ENCODE measurements around the gene ANKHD1. TPM values are rescaled to one million over a fixed set of nuclear protein-coding genes. Genes with fewer than 3 reads are reported as not detected.
A peak's percentile ranks its signal among the peaks of the same experiment; 100 is the strongest.

ANKHD1 gene
- total RNA-seq (10 to 100 TPM; 51.9 to 77.9 (median 68.5) TPM), polyA plus RNA-seq (10 to 100 TPM; 26.6 to 62.9 TPM)
- long read RNA-seq, donor 1, transcript ANKHD1-205 (11 exons, 2,135 nt) = major isoform, 9 of 110 reads
- long read RNA-seq, donor 1, partial matches to known transcripts = 65 of 110 reads
- long read RNA-seq, donor 1, other reads (novel, unspliced or antisense) = 35 of 110 reads
- long read RNA-seq, donor 2, transcript ANKHD1-205 (11 exons, 2,135 nt) = major isoform, 12 of 114 reads
- long read RNA-seq, donor 2, partial matches to known transcripts = 57 of 114 reads
- long read RNA-seq, donor 2, other reads (novel, unspliced or antisense) = 45 of 114 reads
- long read RNA-seq, donor 3, transcript ANKHD1-205 (11 exons, 2,135 nt) = major isoform, 10 of 69 reads
- long read RNA-seq, donor 3, partial matches to known transcripts = 45 of 69 reads
- long read RNA-seq, donor 3, other reads (novel, unspliced or antisense) = 14 of 69 reads

GRCh38 chr5:140401362-140402257 lies at the start of gene ANKHD1:
TSS of gene ANKHD1 (plus strand) at chr5:140401833. CDS start at chr5:140401968, 135 bp downstream.
- peak; percentile 93 to 97 (median 96) for ATAC-seq
- peak; percentile 98 to 100 for DNase-seq
- 0% methylated on average over 82 to 83 of the region's 83 CpGs for WGBS, 2 donors
- H3K27me3 ChIP-seq = no peaks in the 10 kb centered on the region
- H3K4me3 ChIP-seq = peak within 1 kb of the TSS; percentile 76 to 99 (median 93)
- peaks cover 0 to 17% (median 0%) of the 10 kb centered on the region in 9 donors for H3K36me3 ChIP-seq
- H3K9me3 ChIP-seq = no peaks in the 10 kb centered on the region
- no peak for TF ChIP-seq CTCF (IDR thresholded peaks at IDR 0.05)
- peak within 1 kb of the TSS; percentile 79 to 97 (median 94) for H3K27ac ChIP-seq
- intact Hi-C loops (cut with DNase I) = loop anchor here in 8 of 10 donors (5.0 to 10.0 kb wide), 8 partner anchors 146 to 921 kb away; partner anchors contain the start of genes IK (in 2 of the 8), NDUFA2 (in 2 of the 8), WDR55 (in 2 of the 8) and EIF4EBP3 (in 1 of the 8)
- peaks cover 4 to 44% (median 38%) of the 10 kb centered on the region in 9 donors for H3K4me1 ChIP-seq

GRCh38 chr5:140355546-140355945 lies 46.1 kb upstream of the ANKHD1 start:
- TF ChIP-seq CTCF (IDR thresholded peaks at IDR 0.05) = no peak
- H3K36me3 ChIP-seq = no peaks in the 10 kb centered on the region
- peaks cover 0 to 21% (median 11%) of the 10 kb centered on the region in 9 donors for H3K4me1 ChIP-seq
- ATAC-seq (no peak), DNase-seq (no peak)
- H3K27ac ChIP-seq = no peak overlapping the region
- H3K9me3 ChIP-seq = no peaks in the 10 kb centered on the region
- intact Hi-C loops (cut with DNase I) = loop anchor here in 2 of 10 donors (5.0 to 10.0 kb wide), 2 partner anchors 183 to 281 kb away; no protein-coding TSS in a partner anchor
- no peak overlapping the region for H3K4me3 ChIP-seq
- WGBS, 2 donors = 86 to 91% methylated on average over 7 of the region's 7 CpGs
- no peaks in the 10 kb centered on the region for H3K27me3 ChIP-seq

GRCh38 chr5:140356853-140357725 lies 44.5 kb upstream of the ANKHD1 start:
- ATAC-seq = peak in 6 of 8 donors; percentile 2 to 31 (median 18)
- TF ChIP-seq CTCF (IDR thresholded peaks at IDR 0.05) = no peak
- no peak for DNase-seq
- H3K9me3 ChIP-seq = no peaks in the 10 kb centered on the region
- H3K36me3 ChIP-seq = no peaks in the 10 kb centered on the region
- H3K4me3 ChIP-seq = peak overlapping the region in 5 of 10 donors; percentile 7 to 41 (median 31)
- 35 to 42% methylated on average over 10 of the region's 10 CpGs for WGBS, 2 donors
- peaks cover 0 to 16% (median 10%) of the 10 kb centered on the region in 9 donors for H3K4me1 ChIP-seq
- no peaks in the 10 kb centered on the region for H3K27me3 ChIP-seq
- intact Hi-C loops (cut with DNase I) = loop anchor here in 3 of 10 donors (2.0 to 10.0 kb wide), 3 partner anchors 114 to 282 kb away; no protein-coding TSS in a partner anchor
- H3K27ac ChIP-seq = peak overlapping the region in 1 of 10 donors; percentile 9
